IPS DF 6.9 (cell line): ENCODE measurements around the gene PRH2.

ENCODE experiments used
- DNase-seq: peaks from one replicate; pipeline ENCODE4 v3.0.0-alpha.2; 2013; ENCODE audit warnings: low read depth, low spot score
- H3K27ac ChIP-seq: one replicate; pipeline ENCODE4 v1.5.1; 2013; ENCODE audit warnings: low read length, control low read depth
- H3K27me3 ChIP-seq: 2 replicates; pipeline ENCODE4 v1.6.1; 2013; ENCODE audit warnings: mild to moderate bottlenecking, low read length; ENCODE audit not compliant: control insufficient read depth, insufficient read depth
- H3K36me3 ChIP-seq: 2 replicates; pipeline ENCODE4 v1.6.1; 2013; ENCODE audit warnings: low read length; ENCODE audit not compliant: control insufficient read depth, insufficient read depth
- H3K4me1 ChIP-seq: 2 replicates; pipeline ENCODE4 v1.6.1; 2013; ENCODE audit warnings: low read length; ENCODE audit not compliant: control insufficient read depth, insufficient read depth
- H3K4me3 ChIP-seq: 2 replicates; pipeline ENCODE4 v1.5.1; 2013; ENCODE audit warnings: mild to moderate bottlenecking, low read length
- H3K9me3 ChIP-seq: 2 replicates; pipeline ENCODE4 v1.6.1; 2013; ENCODE audit warnings: low read length, inconsistent platforms; ENCODE audit not compliant: control insufficient read depth, insufficient read depth
- WGBS: extraction: QIAGEN DNeasy Blood & Tissue Kit; methylation state at CpG from one replicate; pipeline ENCODE4 v1.1.7; 2013; ENCODE audit warnings: mixed read lengths, missing lambda C conversion rate; ENCODE audit not compliant: insufficient read length, insufficient coverage; 5-methylcytosine and 5-hydroxymethylcytosine counted together

Gene PRH2

GRCh38 chr12:10928746-10929286 lies at the start of gene PRH2:
Gene PRH2, plus strand, starts transcription at chr12:10929236. Its CDS starts 38 bp downstream, at chr12:10929274.
- H3K36me3 ChIP-seq, result no peaks in the 10 kb centered on the region
- H3K27me3 ChIP-seq, result no peaks in the 10 kb centered on the region
- no peak for DNase-seq
- H3K4me1 ChIP-seq, result no peaks in the 10 kb centered on the region
- H3K9me3 ChIP-seq, result no peaks in the 10 kb centered on the region
- no peak within 1 kb of the TSS for H3K27ac ChIP-seq
- H3K4me3 ChIP-seq, result no peak within 1 kb of the TSS
- no CpG with 5 or more reads among the region's 5 CpGs for WGBS

- no peaks in the 10 kb centered on the region for H3K9me3 ChIP-seq
- no peak within 1 kb of the TSS for H3K27ac ChIP-seq
- H3K4me1 ChIP-seq, result no peaks in the 10 kb centered on the region
- H3K36me3 ChIP-seq, result no peaks in the 10 kb centered on the region
- no peaks in the 10 kb centered on the region for H3K27me3 ChIP-seq
- WGBS, result no CpG with 5 or more reads among the region's 6 CpGs
- H3K4me3 ChIP-seq, result no peak within 1 kb of the TSS
- no peak for DNase-seq
These were observed 44.8 kb upstream of the PRH2 start, which contains the start of gene PRH1 for GRCh38 chr12:10884086-10884725. Gene PRH1, minus strand, starts transcription at chr12:10884255. Its CDS starts 38 bp downstream, at chr12:10884217.

- Histone ChIP-seq H3K4me3 (no peak overlapping the region), H3K36me3 (no peaks in the 10 kb centered on the region), H3K27ac (no peak overlapping the region), H3K9me3 (no peaks in the 10 kb centered on the region), H3K27me3 (no peaks in the 10 kb centered on the region), H3K4me1 (no peaks in the 10 kb centered on the region)
- no peak for DNase-seq
These were observed 39.8 kb upstream of the PRH2 start for GRCh38 chr12:10889226-10889625.

GRCh38 chr12:10891937-10892336 lies 37.1 kb upstream of the PRH2 start:
- Histone ChIP-seq H3K4me3 (no peak overlapping the region), H3K9me3 (no peaks in the 10 kb centered on the region), H3K27ac (no peak overlapping the region), H3K27me3 (no peaks in the 10 kb centered on the region), H3K4me1 (no peaks in the 10 kb centered on the region), H3K36me3 (no peaks in the 10 kb centered on the region)
- no peak for DNase-seq
- no CpG with 5 or more reads among the region's 2 CpGs for WGBS

GRCh38 chr12:10896854-10897253 lies 32.2 kb upstream of the PRH2 start:
- DNase-seq, result no peak
- Histone ChIP-seq H3K9me3 (no peaks in the 10 kb centered on the region), H3K4me1 (no peaks in the 10 kb centered on the region), H3K4me3 (no peak overlapping the region), H3K27ac (no peak overlapping the region), H3K27me3 (no peaks in the 10 kb centered on the region), H3K36me3 (no peaks in the 10 kb centered on the region)
- WGBS, result no CpG with 5 or more reads among the region's 5 CpGs

GRCh38 chr12:10900530-10900929 lies 28.5 kb upstream of the PRH2 start:
- no peak for DNase-seq
- no CpG with 5 or more reads among the region's 1 CpG for WGBS
- Histone ChIP-seq H3K4me1 (no peaks in the 10 kb centered on the region), H3K27me3 (no peaks in the 10 kb centered on the region), H3K27ac (no peak overlapping the region), H3K9me3 (no peaks in the 10 kb centered on the region), H3K36me3 (no peaks in the 10 kb centered on the region), H3K4me3 (no peak overlapping the region)

GRCh38 chr12:10900972-10901371 lies 28.1 kb upstream of the PRH2 start:
- DNase-seq, result no peak
- no peak overlapping the region for H3K27ac ChIP-seq
- H3K36me3 ChIP-seq, result no peaks in the 10 kb centered on the region
- no peaks in the 10 kb centered on the region for H3K4me1 ChIP-seq
- no CpG with 5 or more reads among the region's 1 CpG for WGBS
- H3K4me3 ChIP-seq, result no peak overlapping the region
- H3K27me3 ChIP-seq, result no peaks in the 10 kb centered on the region
- no peaks in the 10 kb centered on the region for H3K9me3 ChIP-seq

- no peak for DNase-seq
These were observed 27.6 kb upstream of the PRH2 start for GRCh38 chr12:10901427-10901826.

GRCh38 chr12:10904686-10905085 lies 24.4 kb upstream of the PRH2 start:
- H3K4me1 ChIP-seq, result no peaks in the 10 kb centered on the region
- H3K36me3 ChIP-seq, result no peaks in the 10 kb centered on the region
- H3K9me3 ChIP-seq, result no peaks in the 10 kb centered on the region
- no CpG with 5 or more reads among the region's 4 CpGs for WGBS
- H3K27ac ChIP-seq, result no peak overlapping the region
- no peak overlapping the region for H3K4me3 ChIP-seq
- no peak for DNase-seq
- H3K27me3 ChIP-seq, result no peaks in the 10 kb centered on the region

More at GRCh38 chr12:10901427-10901826, 27.6 kb upstream of the PRH2 start:
- WGBS, result no CpG with 5 or more reads among the region's 1 CpG
- no peaks in the 10 kb centered on the region for H3K27me3 ChIP-seq
- no peak overlapping the region for H3K27ac ChIP-seq
- no peaks in the 10 kb centered on the region for H3K36me3 ChIP-seq
- no peaks in the 10 kb centered on the region for H3K9me3 ChIP-seq
- H3K4me3 ChIP-seq, result no peak overlapping the region
- no peaks in the 10 kb centered on the region for H3K4me1 ChIP-seq

GRCh38 chr12:10909462-10909861 lies 19.6 kb upstream of the PRH2 start, which contains the start of gene TAS2R13:
Gene TAS2R13, minus strand, starts transcription at chr12:10909562. Its CDS starts 264 bp downstream, at chr12:10909298.
- Histone ChIP-seq H3K4me3 (no peak within 1 kb of the TSS), H3K27ac (no peak within 1 kb of the TSS), H3K4me1 (no peaks in the 10 kb centered on the region), H3K36me3 (no peaks in the 10 kb centered on the region), H3K9me3 (no peaks in the 10 kb centered on the region), H3K27me3 (no peaks in the 10 kb centered on the region)
- no CpG with 5 or more reads among the region's 1 CpG for WGBS
- no peak for DNase-seq

GRCh38 chr12:10910380-10910779 lies 18.7 kb upstream of the PRH2 start:
- Histone ChIP-seq H3K4me1 (no peaks in the 10 kb centered on the region), H3K27ac (no peak overlapping the region), H3K27me3 (no peaks in the 10 kb centered on the region), H3K4me3 (no peak overlapping the region), H3K36me3 (no peaks in the 10 kb centered on the region), H3K9me3 (no peaks in the 10 kb centered on the region)
- no peak for DNase-seq
- no CpG with 5 or more reads among the region's 8 CpGs for WGBS
